Forelimb muscle (tissue), 1 donor: ENCODE measurements around the gene AGRN. TPM values are rescaled to one million over a fixed set of nuclear protein-coding genes. Genes with fewer than 3 reads are reported as not detected.
"Not testable (repeated sequence)": the region's sequence is repeated elsewhere in the genome, so short reads cannot be mapped to it uniquely, and the experiment has no call there.

Source experiments
- DNase-seq: peaks from one replicate; pipeline ENCODE4 v3.0.0-alpha.2; 2013; ENCODE audit warnings: low read depth
- polyA plus RNA-seq: library from polyadenylated mRNA; unstranded; fragments of 120-200 nt; gene quantifications from one replicate; pipeline ENCODE4 v1.2.1, GENCODE V29; 2013; ENCODE audit not compliant: insufficient read length

Gene AGRN
- polyA plus RNA-seq, 1 donor = 37.5 TPM

GRCh38 chr1:1051127-1051810 lies 31.3 kb downstream of the AGRN start:
- no peak for DNase-seq

DNA sequence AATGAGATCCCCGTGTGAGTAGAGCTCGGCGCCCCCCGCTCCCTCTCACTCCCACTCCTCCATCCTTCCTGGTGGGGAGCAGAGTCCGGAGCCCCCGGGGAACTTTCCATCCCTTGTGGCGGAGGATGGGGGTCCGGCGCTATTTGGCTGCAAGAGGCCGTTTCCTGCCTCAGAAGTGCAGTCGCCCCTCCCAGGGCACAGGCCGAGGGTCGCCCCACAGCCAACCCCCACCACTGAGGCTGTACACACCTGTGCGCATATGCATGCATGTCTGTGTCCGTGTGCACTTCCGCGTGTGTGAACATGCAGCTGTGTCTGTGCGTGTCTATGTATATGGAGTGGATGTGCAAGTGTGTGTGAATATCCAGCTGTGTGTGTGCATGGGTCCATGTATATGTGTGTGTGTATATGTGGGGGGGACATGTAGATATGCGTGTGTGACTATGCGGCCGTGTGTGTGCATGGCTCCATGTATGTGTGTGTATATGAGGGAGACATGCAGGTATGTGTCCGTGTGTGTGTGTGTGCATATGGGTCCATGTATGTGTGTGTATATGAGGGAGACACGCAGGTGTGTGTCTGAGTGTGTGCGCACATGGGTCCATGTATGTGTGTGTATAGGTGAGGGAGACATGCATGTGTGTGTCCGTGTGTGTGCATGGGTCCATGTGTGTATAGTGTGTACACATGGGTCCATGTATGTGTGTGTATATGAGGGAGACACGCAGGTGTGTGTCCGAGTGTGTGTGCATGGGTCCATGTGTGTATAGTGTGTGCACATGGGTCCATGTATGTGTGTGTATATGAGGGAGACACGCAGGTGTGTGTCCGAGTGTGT lies 32.3 kb downstream of the AGRN start:
- no peak for DNase-seq

- DNase-seq = no peak
These were observed 33.1 kb downstream of the AGRN start for GRCh38 chr1:1053022-1053421.

GRCh38 chr1:1053682-1054081 lies 33.8 kb downstream of the AGRN start:
- no peak for DNase-seq

GRCh38 chr1:1054099-1054700 lies 34.3 kb downstream of the AGRN start:
- no peak for DNase-seq

DNA sequence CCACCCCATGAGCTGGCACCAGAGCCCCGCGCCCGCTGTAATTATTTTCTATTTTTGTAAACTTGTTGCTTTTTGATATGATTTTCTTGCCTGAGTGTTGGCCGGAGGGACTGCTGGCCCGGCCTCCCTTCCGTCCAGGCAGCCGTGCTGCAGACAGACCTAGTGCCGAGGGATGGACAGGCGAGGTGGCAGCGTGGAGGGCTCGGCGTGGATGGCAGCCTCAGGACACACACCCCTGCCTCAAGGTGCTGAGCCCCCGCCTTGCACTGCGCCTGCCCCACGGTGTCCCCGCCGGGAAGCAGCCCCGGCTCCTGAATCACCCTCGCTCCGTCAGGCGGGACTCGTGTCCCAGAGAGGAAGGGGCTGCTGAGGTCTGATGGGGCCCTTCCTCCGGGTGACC lies 35.1 kb downstream of the AGRN start:
- no peak for DNase-seq

- DNase-seq = no peak
These were observed 36.2 kb downstream of the AGRN start for GRCh38 chr1:1055841-1056736.

GRCh38 chr1:1057769-1058087 lies 37.8 kb downstream of the AGRN start:
- DNase-seq = not testable (repeated sequence)

DNA sequence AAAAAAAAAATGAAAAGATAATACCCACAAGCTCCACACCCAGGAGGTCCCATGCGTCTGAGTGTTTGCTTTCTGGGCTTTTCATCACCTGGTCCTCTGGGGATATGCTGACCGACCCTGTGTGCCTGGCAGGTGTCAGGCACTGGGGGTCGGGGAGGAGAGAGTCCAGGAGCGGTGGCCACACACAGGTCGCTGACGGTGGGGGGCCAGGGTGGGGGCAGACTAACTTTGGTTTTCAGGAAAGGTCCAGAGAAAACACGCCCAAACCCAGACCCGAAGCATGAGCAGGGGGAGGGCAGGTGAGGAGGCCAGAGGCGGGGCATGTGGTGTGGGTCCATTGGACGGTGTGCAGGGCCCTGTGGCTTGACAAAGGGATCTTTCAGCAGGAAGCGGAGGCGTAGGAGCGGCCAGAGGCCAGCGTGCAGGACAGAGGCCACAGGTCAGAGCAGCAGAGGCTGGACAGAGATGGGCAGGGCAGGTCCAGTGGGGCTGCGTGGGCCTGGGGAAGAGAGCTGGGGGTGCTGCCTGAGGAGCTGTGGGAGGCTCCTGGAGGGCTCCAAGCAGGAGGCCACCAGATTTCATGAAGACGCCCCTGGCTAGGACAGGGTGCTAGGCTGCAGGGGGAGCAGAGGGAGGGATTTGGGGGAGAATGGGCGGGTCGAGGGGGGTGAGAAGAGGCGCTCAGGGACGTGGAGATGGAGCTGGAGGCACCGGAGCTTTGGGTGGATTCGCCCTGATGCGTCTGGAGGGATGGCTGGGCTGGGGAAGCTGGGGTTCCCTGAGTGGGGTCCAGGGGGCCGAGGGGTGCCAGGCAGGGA lies 38.4 kb downstream of the AGRN start:
- DNase-seq = no peak

DNA sequence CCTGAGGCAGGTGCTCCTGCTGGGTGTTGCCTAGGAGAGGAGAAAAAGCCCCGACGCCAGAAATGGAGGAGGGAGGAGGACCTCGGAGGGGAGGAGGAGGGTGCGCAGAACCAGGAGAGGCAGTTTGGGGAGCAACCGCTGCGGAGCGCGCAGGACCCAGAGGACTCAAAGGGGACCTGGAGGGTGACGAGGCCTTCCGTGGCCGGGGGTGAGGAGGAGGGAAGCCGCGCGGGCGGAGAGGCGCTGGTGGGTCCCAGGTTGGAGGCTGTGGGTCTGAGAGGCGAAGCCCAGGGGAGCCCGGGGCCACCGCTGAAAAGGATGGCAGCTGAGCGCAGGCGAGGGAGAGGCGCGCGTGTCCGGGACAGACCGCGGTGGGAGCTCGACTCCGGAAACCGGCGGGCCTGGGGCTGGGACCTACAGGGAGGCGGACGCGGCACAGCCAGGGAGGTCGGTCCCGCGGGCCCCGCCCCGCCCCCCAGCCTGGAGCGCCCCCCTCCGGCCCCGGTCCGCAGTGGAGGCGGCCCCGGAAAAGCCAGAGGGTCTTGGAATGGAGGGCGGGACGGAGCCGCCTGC lies 39.1 kb downstream of the AGRN start:
- DNase-seq = no peak

DNA sequence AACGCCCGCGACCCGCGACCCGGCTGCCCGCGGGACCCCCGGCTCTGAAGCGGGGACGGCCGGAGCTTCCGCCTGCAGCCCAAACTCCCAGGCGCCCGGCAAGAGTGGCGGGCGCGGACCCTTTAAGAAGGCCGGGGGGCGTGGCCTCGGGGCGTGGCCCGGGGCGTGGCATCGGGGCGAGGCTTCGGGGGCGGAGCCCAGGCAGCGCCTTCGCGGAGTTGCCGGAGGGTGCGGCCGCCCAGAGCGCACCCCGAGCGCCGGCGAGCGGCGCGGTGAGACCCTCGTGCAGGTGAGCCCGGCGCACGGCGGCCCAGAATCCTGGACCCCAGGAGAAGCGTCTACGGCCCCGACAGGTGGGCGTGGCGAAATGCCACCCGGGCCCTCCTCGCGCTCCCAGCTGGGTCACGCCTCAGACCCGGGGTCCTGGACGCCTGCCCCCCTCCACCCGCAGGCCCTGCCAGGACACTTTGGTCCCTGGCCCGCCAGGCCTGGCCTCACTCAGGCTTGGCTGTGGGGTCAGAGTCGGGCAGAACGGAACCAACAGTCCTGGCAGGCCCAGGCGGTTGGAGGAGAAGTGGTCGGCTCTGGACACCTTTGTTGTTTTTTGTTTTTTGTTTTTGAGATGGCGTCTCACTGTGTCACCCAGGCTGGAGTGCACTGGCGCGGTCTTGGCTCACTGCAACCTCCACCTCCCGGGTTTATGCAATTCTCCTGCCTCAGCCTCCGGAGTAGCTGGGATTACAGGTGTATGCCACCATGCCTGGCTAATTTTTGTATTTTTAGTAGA lies 39.8 kb downstream of the AGRN start:
- no peak for DNase-seq

- no peak for DNase-seq
These were observed 40.5 kb downstream of the AGRN start for GRCh38 chr1:1060281-1061000.

GRCh38 chr1:1061682-1062345 lies 41.9 kb downstream of the AGRN start:
- no peak for DNase-seq

DNA sequence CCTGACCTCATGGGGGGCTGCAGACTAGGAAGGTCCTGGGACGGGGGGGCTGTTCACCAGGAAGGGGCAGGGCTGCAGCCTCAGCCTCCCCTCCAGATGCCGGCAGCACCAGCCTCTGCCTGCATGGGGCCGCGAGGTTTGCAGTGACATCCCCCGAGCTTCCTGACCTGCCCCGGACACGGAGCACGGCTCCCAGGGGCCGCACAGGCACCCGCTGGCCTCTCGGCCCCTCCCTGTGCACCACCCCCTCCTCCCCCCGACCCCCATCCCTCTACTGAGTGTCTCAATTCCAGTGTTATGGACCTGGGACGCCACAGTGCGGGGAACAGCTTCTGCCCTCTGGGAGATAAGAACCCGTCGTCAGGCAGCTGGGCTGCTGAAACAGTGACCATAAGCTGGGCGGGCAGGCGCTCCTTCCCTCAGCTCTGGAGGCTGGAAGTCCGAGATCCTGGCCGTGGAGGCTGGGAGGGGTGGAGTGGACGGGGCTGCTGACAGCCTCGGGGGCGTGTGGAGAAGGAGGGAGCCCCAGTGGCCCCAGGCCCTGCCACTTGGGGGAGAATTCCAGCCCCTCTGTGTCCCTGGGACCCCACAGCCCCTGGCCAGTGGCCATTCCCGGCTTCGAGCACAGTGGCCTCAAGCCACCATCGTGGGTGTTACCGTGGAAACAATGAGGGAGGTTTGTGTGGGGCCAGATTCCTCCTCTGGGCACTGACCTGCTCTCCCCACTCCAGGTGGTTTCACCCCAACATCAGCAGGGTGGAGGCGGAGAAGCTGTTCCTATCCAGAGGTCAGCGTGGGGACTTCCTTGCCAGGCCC lies 42.6 kb downstream of the AGRN start:
- DNase-seq = no peak

GRCh38 chr1:1063261-1063944 lies 43.5 kb downstream of the AGRN start:
- no peak for DNase-seq

GRCh38 chr1:1063945-1064831 lies 44.3 kb downstream of the AGRN start:
- no peak for DNase-seq
